GM06990 (cell line): ENCODE data around the gene SP9.

Experiments
- DNase-seq: peaks from one replicate; pipeline ENCODE4 v3.0.0-alpha.2; 2011; ENCODE audit not compliant: insufficient read length; ENCODE audit errors: extremely low read depth
- H3K27me3 ChIP-seq: replicated peaks from 2 replicates; pipeline ENCODE4 v1.6.0; 2011; ENCODE audit warnings: low read length; ENCODE audit not compliant: control insufficient read depth, insufficient read depth
- H3K36me3 ChIP-seq: 2 replicates; pipeline ENCODE4 v1.5.1; 2011; ENCODE audit warnings: low read length; ENCODE audit not compliant: control insufficient read depth, insufficient read depth
- H3K4me3 ChIP-seq: replicated peaks from 2 replicates; pipeline ENCODE4 v1.5.1; 2011; ENCODE audit warnings: low read depth, mild to moderate bottlenecking, control low read depth, low read length
- TF ChIP-seq, protein P1 (sequence below): IDR thresholded peaks from 2 replicates; pipeline ENCODE4 v1.5.1; 2011; ENCODE audit warnings: low read length, control low read depth, mild to moderate bottlenecking, inconsistent platforms; ENCODE audit not compliant: insufficient read depth, poor library complexity, severe bottlenecking

The SP9 gene

GRCh38 chr2:174334781-174335251, at the start of gene SP9:
Gene SP9, plus strand, starts transcription at chr2:174334954. Its CDS starts 139 bp downstream, at chr2:174335093.
- Histone ChIP-seq H3K27me3 (peaks cover 2% of the 10 kb centered on the region; the same call in 1 of the 2 replicates), H3K36me3 (no peaks in the 10 kb centered on the region), H3K4me3 (peak within 1 kb of the TSS; percentile 59)
- TF ChIP-seq, protein P1, sequence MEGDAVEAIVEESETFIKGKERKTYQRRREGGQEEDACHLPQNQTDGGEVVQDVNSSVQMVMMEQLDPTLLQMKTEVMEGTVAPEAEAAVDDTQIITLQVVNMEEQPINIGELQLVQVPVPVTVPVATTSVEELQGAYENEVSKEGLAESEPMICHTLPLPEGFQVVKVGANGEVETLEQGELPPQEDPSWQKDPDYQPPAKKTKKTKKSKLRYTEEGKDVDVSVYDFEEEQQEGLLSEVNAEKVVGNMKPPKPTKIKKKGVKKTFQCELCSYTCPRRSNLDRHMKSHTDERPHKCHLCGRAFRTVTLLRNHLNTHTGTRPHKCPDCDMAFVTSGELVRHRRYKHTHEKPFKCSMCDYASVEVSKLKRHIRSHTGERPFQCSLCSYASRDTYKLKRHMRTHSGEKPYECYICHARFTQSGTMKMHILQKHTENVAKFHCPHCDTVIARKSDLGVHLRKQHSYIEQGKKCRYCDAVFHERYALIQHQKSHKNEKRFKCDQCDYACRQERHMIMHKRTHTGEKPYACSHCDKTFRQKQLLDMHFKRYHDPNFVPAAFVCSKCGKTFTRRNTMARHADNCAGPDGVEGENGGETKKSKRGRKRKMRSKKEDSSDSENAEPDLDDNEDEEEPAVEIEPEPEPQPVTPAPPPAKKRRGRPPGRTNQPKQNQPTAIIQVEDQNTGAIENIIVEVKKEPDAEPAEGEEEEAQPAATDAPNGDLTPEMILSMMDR: no peak
- DNase-seq: peak; percentile 48

GRCh38 chr2:174286172-174286571, 48.6 kb upstream of the SP9 start:
- TF ChIP-seq, protein P1: no peak
- Histone ChIP-seq H3K27me3 (no peaks in the 10 kb centered on the region), H3K4me3 (no peak overlapping the region), H3K36me3 (no peaks in the 10 kb centered on the region)
- DNase-seq: no peak

GRCh38 chr2:174292908-174293307, 41.8 kb upstream of the SP9 start:
- Histone ChIP-seq H3K36me3 (no peaks in the 10 kb centered on the region), H3K27me3 (no peaks in the 10 kb centered on the region), H3K4me3 (no peak overlapping the region)
- TF ChIP-seq, protein P1: no peak
- no peak for DNase-seq

DNA sequence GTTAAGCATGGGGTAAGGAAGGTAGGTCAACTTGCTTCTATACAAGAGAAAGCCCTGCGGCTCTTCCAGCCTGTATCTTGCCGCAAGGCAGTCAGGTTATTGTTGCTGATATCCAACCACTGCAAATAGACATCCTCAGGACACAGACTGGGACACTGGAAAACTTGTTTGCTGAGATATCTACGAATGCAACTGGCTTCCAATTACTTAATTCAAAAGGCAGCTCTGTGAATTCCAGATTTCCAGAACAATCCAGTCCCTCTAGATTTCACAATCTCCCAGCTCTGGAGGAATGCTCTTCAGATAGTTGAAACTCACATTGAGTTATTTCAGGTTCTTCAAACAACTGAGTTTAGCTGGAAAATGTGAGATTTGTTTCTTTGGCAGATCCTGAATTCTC, 34.6 kb upstream of the SP9 start:
- no peaks in the 10 kb centered on the region for H3K27me3 ChIP-seq
- no peak for DNase-seq
- no peak overlapping the region for H3K4me3 ChIP-seq
- no peaks in the 10 kb centered on the region for H3K36me3 ChIP-seq
- TF ChIP-seq, protein P1: no peak

- Histone ChIP-seq H3K27me3 (no peaks in the 10 kb centered on the region), H3K36me3 (no peaks in the 10 kb centered on the region), H3K4me3 (no peak overlapping the region)
- TF ChIP-seq, protein P1: no peak
- DNase-seq: no peak
Observed at GRCh38 chr2:174312581-174313234, 22.0 kb upstream of the SP9 start.
